ENCODE results near the gene FBXO38.
A peak's percentile ranks its signal among the peaks of the same experiment; 100 is the strongest.

Gene FBXO38

GRCh38 chr5:148384380-148384737, 601 bp downstream of the FBXO38 start:
- Histone ChIP-seq H3K9me3 (ENCODE audit: control insufficient read depth, low read length) (no peaks in the 10 kb centered on the region), H3K27me3 (replicated peaks; ENCODE audit: control insufficient read depth, insufficient read depth, low read length, poor library complexity, severe bottlenecking) (no peaks in the 10 kb centered on the region), H3K4me3 (ENCODE audit: insufficient read depth, low read depth, low read length, poor library complexity, severe bottlenecking) (peak overlapping the region; percentile 71), H3K4me1 (ENCODE audit: control insufficient read depth, insufficient read depth, low read length, poor library complexity, severe bottlenecking) (peaks cover 16% of the 10 kb centered on the region), H3K27ac (ENCODE audit: insufficient read depth, low read length, poor library complexity, severe bottlenecking) (peak overlapping the region; percentile 96), H3K36me3 (ENCODE audit: control insufficient read depth, insufficient read depth, low read length) (peaks cover 4% of the 10 kb centered on the region)
- peak in 1 of 3 donors; percentile 2 for DNase-seq

DNA sequence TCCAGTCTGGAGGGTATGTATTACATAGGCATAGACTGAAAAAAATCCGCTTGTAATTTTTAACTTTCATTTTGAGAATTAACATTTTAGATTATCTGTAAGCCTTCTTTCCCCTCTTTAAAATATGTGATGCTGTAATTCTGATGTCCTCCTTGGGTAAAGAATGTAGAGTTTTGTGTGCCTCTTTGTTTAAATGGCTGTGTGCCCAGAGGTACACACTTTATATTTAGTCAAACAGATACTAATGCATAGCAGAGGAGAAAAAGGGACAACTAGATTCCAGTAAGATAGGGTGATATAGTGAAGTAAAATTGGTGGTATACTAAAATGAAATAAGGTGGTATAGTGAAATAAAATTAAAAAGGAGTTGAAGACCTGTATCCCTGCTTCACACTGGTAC, 1.3 kb downstream of the FBXO38 start:
- H3K27ac ChIP-seq (ENCODE audit: insufficient read depth, low read length, poor library complexity, severe bottlenecking), result peak overlapping the region; percentile 96
- DNase-seq, result no peak
- H3K36me3 ChIP-seq (ENCODE audit: control insufficient read depth, insufficient read depth, low read length), result peaks cover 4% of the 10 kb centered on the region
- no peaks in the 10 kb centered on the region for H3K27me3 ChIP-seq (replicated peaks; ENCODE audit: control insufficient read depth, insufficient read depth, low read length, poor library complexity, severe bottlenecking)
- no peak overlapping the region for H3K4me3 ChIP-seq (ENCODE audit: insufficient read depth, low read depth, low read length, poor library complexity, severe bottlenecking)
- H3K4me1 ChIP-seq (ENCODE audit: control insufficient read depth, insufficient read depth, low read length, poor library complexity, severe bottlenecking), result peaks cover 16% of the 10 kb centered on the region
- H3K9me3 ChIP-seq (ENCODE audit: control insufficient read depth, low read length), result no peaks in the 10 kb centered on the region

DNA sequence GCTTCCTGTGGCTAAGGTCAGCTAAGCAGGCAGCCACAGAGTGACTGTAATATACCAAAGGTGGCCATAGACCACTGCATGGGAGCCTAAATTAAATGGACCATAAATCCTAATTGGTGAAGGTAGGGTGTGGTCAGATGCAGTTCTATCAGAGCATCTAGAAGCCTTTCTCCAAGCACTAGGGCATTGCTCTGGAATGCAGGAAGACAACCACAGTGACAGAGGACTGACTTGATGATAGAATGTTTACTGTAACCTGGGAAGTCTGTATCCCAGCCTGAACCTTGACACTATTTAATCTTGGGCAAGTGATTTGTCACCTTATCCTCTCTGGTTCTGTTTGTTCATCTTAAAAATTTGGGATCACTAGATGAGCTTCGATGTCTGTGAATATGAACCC, 2.3 kb downstream of the FBXO38 start:
- Histone ChIP-seq H3K4me3 (ENCODE audit: insufficient read depth, low read depth, low read length, poor library complexity, severe bottlenecking) (no peak overlapping the region), H3K9me3 (ENCODE audit: control insufficient read depth, low read length) (no peaks in the 10 kb centered on the region), H3K4me1 (ENCODE audit: control insufficient read depth, insufficient read depth, low read length, poor library complexity, severe bottlenecking) (peaks cover 16% of the 10 kb centered on the region), H3K27me3 (replicated peaks; ENCODE audit: control insufficient read depth, insufficient read depth, low read length, poor library complexity, severe bottlenecking) (no peaks in the 10 kb centered on the region), H3K36me3 (ENCODE audit: control insufficient read depth, insufficient read depth, low read length) (peaks cover 4% of the 10 kb centered on the region), H3K27ac (ENCODE audit: insufficient read depth, low read length, poor library complexity, severe bottlenecking) (no peak overlapping the region)
- DNase-seq, result no peak

- DNase-seq, result no peak
- Histone ChIP-seq H3K4me1 (ENCODE audit: control insufficient read depth, insufficient read depth, low read length, poor library complexity, severe bottlenecking) (peaks cover 16% of the 10 kb centered on the region), H3K27ac (ENCODE audit: insufficient read depth, low read length, poor library complexity, severe bottlenecking) (no peak overlapping the region)
Observed at GRCh38 chr5:148387325-148387724, 3.6 kb downstream of the FBXO38 start.

DNA sequence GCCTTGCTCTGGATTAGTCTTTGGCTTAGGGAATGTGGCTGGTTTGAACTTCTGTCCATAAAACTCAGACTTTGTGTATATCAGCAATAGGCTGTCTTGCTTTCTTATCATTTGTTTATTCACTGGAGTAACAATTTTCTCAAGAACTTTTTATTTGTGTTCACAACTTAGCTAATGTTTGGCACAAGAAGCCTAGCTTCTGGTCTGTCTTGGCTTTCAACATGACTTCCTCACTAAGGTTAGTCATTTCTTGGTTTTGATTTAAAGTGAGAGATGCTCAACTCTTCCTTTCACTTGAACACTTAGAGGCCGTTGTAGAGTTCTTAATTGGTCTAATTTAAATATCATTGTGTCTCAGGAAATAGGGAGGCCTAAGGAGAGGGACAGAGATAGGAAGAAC, 4.9 kb downstream of the FBXO38 start:
- Histone ChIP-seq H3K36me3 (ENCODE audit: control insufficient read depth, insufficient read depth, low read length) (peaks cover 4% of the 10 kb centered on the region), H3K4me3 (ENCODE audit: insufficient read depth, low read depth, low read length, poor library complexity, severe bottlenecking) (no peak overlapping the region), H3K9me3 (ENCODE audit: control insufficient read depth, low read length) (no peaks in the 10 kb centered on the region), H3K27me3 (replicated peaks; ENCODE audit: control insufficient read depth, insufficient read depth, low read length, poor library complexity, severe bottlenecking) (no peaks in the 10 kb centered on the region), H3K4me1 (ENCODE audit: control insufficient read depth, insufficient read depth, low read length, poor library complexity, severe bottlenecking) (peaks cover 16% of the 10 kb centered on the region), H3K27ac (ENCODE audit: insufficient read depth, low read length, poor library complexity, severe bottlenecking) (no peak overlapping the region)
- DNase-seq, result no peak

More at GRCh38 chr5:148387325-148387724, 3.6 kb downstream of the FBXO38 start:
- Histone ChIP-seq H3K36me3 (ENCODE audit: control insufficient read depth, insufficient read depth, low read length) (peaks cover 4% of the 10 kb centered on the region), H3K4me3 (ENCODE audit: insufficient read depth, low read depth, low read length, poor library complexity, severe bottlenecking) (no peak overlapping the region), H3K27me3 (replicated peaks; ENCODE audit: control insufficient read depth, insufficient read depth, low read length, poor library complexity, severe bottlenecking) (no peaks in the 10 kb centered on the region), H3K9me3 (ENCODE audit: control insufficient read depth, low read length) (no peaks in the 10 kb centered on the region)

DNA sequence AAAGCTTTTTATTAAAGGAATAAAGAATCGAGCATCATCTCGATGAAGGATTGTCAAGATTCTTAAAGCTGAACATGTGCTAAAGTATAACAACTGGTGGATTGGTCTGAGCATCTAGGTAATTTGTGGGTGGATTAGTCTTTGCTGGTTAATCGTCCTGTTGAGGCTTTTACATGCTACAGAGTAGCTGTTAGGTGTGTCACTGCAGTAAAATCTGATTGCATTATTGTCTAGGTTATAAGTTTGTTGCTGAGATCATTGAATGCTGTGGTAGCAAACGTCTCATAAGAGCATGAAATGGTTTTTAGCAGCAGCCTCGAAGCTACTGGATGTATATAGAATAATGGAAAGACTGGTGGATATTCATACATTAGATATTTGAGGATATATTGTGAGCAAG, 7.2 kb downstream of the FBXO38 start:
- H3K27ac ChIP-seq (ENCODE audit: insufficient read depth, low read length, poor library complexity, severe bottlenecking), result no peak overlapping the region

GRCh38 chr5:148391422-148391821, 7.7 kb downstream of the FBXO38 start:
- H3K27ac ChIP-seq (ENCODE audit: insufficient read depth, low read length, poor library complexity, severe bottlenecking), result no peak overlapping the region

More for the DNA sequence above, 7.2 kb downstream of the FBXO38 start:
- Histone ChIP-seq H3K27me3 (replicated peaks; ENCODE audit: control insufficient read depth, insufficient read depth, low read length, poor library complexity, severe bottlenecking) (no peaks in the 10 kb centered on the region), H3K36me3 (ENCODE audit: control insufficient read depth, insufficient read depth, low read length) (peaks cover 10% of the 10 kb centered on the region), H3K9me3 (ENCODE audit: control insufficient read depth, low read length) (no peaks in the 10 kb centered on the region), H3K4me1 (ENCODE audit: control insufficient read depth, insufficient read depth, low read length, poor library complexity, severe bottlenecking) (no peaks in the 10 kb centered on the region), H3K4me3 (ENCODE audit: insufficient read depth, low read depth, low read length, poor library complexity, severe bottlenecking) (no peak overlapping the region)
- no peak for DNase-seq

DNA sequence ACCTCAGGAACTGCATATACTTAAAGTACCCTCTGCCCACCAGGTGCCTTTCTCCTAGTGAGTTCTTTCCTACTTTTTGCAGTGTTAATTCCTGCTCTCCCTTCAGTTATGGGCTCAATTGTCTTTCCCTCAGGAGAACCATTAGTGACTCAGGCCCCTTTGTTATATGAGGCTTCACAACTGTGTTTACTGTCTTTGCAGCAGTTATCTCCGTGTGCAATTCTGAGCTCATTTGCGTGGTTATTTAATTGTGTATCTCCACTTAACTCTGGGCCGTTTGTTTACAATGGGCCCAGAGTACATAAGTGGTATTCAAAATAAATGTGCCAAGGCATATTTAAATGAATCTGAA, 9.6 kb downstream of the FBXO38 start:
- no peaks in the 10 kb centered on the region for H3K27me3 ChIP-seq (replicated peaks; ENCODE audit: control insufficient read depth, insufficient read depth, low read length, poor library complexity, severe bottlenecking)
- H3K27ac ChIP-seq (ENCODE audit: insufficient read depth, low read length, poor library complexity, severe bottlenecking), result no peak overlapping the region
- H3K4me1 ChIP-seq (ENCODE audit: control insufficient read depth, insufficient read depth, low read length, poor library complexity, severe bottlenecking), result no peaks in the 10 kb centered on the region
- DNase-seq, result no peak
- H3K9me3 ChIP-seq (ENCODE audit: control insufficient read depth, low read length), result no peaks in the 10 kb centered on the region
- H3K4me3 ChIP-seq (ENCODE audit: insufficient read depth, low read depth, low read length, poor library complexity, severe bottlenecking), result no peak overlapping the region
- H3K36me3 ChIP-seq (ENCODE audit: control insufficient read depth, insufficient read depth, low read length), result peaks cover 17% of the 10 kb centered on the region

More at GRCh38 chr5:148391422-148391821, 7.7 kb downstream of the FBXO38 start:
- Histone ChIP-seq H3K27me3 (replicated peaks; ENCODE audit: control insufficient read depth, insufficient read depth, low read length, poor library complexity, severe bottlenecking) (no peaks in the 10 kb centered on the region), H3K4me1 (ENCODE audit: control insufficient read depth, insufficient read depth, low read length, poor library complexity, severe bottlenecking) (no peaks in the 10 kb centered on the region), H3K4me3 (ENCODE audit: insufficient read depth, low read depth, low read length, poor library complexity, severe bottlenecking) (no peak overlapping the region), H3K36me3 (ENCODE audit: control insufficient read depth, insufficient read depth, low read length) (peaks cover 12% of the 10 kb centered on the region), H3K9me3 (ENCODE audit: control insufficient read depth, low read length) (no peaks in the 10 kb centered on the region)
- no peak for DNase-seq

GRCh38 chr5:148394587-148395019, 10.8 kb downstream of the FBXO38 start:
- Histone ChIP-seq H3K27me3 (replicated peaks; ENCODE audit: control insufficient read depth, insufficient read depth, low read length, poor library complexity, severe bottlenecking) (no peaks in the 10 kb centered on the region), H3K27ac (ENCODE audit: insufficient read depth, low read length, poor library complexity, severe bottlenecking) (no peak overlapping the region), H3K9me3 (ENCODE audit: control insufficient read depth, low read length) (no peaks in the 10 kb centered on the region), H3K4me1 (ENCODE audit: control insufficient read depth, insufficient read depth, low read length, poor library complexity, severe bottlenecking) (no peaks in the 10 kb centered on the region), H3K36me3 (ENCODE audit: control insufficient read depth, insufficient read depth, low read length) (peaks cover 26% of the 10 kb centered on the region), H3K4me3 (ENCODE audit: insufficient read depth, low read depth, low read length, poor library complexity, severe bottlenecking) (no peak overlapping the region)
- DNase-seq, result no peak

GRCh38 chr5:148395031-148395430, 11.3 kb downstream of the FBXO38 start:
- Histone ChIP-seq H3K27ac (ENCODE audit: insufficient read depth, low read length, poor library complexity, severe bottlenecking) (no peak overlapping the region), H3K4me3 (ENCODE audit: insufficient read depth, low read depth, low read length, poor library complexity, severe bottlenecking) (no peak overlapping the region), H3K4me1 (ENCODE audit: control insufficient read depth, insufficient read depth, low read length, poor library complexity, severe bottlenecking) (no peaks in the 10 kb centered on the region), H3K27me3 (replicated peaks; ENCODE audit: control insufficient read depth, insufficient read depth, low read length, poor library complexity, severe bottlenecking) (no peaks in the 10 kb centered on the region), H3K9me3 (ENCODE audit: control insufficient read depth, low read length) (no peaks in the 10 kb centered on the region), H3K36me3 (ENCODE audit: control insufficient read depth, insufficient read depth, low read length) (peaks cover 29% of the 10 kb centered on the region)
- DNase-seq, result no peak

All from effector memory CD4-positive, alpha-beta T cell (primary cell).